Caco-2 (cell line): ENCODE data around the gene TSHB. TPM values are rescaled to one million over a fixed set of nuclear protein-coding genes. Genes with fewer than 3 reads are reported as not detected.

Experiments used
- BruUV-seq: library from RNA; stranded (reverse); fragments of 400-500 nt; replicated peaks from 2 replicates; lab custom pipeline; 2021; lab: Mats Ljungman, UMichigan
- CTCF ChIA-PET: fragments of 300-600 bp; sonication (Branson Sonifier 250); formaldehyde crosslinking; loops from one replicate; lab custom pipeline; 2022; ENCODE audit warnings: antibody characterized with exemption; lab: Charles Lee
- POLR2A ChIA-PET: fragments of 300-600 bp; sonication (Branson Sonifier 250); formaldehyde crosslinking; loops from one replicate; lab custom pipeline; 2022; ENCODE audit warnings: antibody characterized with exemption; lab: Charles Lee
- DNase-seq, 2 experiments: peaks; one replicate each; pipeline versions ENCODE4 v3.0.0 to v3.0.0-alpha.2; 2020 to 2022
- H3K27me3 ChIP-seq: replicated peaks from 2 replicates; pipeline ENCODE4 v1.6.0; 2011; ENCODE audit warnings: low read length; ENCODE audit not compliant: control insufficient read depth, insufficient read depth
- H3K36me3 ChIP-seq: 2 replicates; pipeline ENCODE4 v1.5.1; 2011; ENCODE audit warnings: low read length; ENCODE audit not compliant: control insufficient read depth, insufficient read depth
- H3K4me1 ChIP-seq: fragments of 250-450 bp; sonication (Bioruptor Pico); 2 replicates; pipeline ENCODE4 v1.5.1; 2020; ENCODE audit warnings: mild to moderate bottlenecking
- H3K4me3 ChIP-seq: 2 replicates; pipeline ENCODE4 v1.5.1; 2011; ENCODE audit warnings: low read depth, mild to moderate bottlenecking, control low read depth, low read length
- H3K9me3 ChIP-seq: fragments of 250-450 bp; sonication (Bioruptor Pico); 2 replicates; pipeline ENCODE4 v1.5.1; 2020; ENCODE audit warnings: mild to moderate bottlenecking, moderate library complexity
- H3K27ac Mint-ChIP-seq: one replicate; pipeline ENCODE4 v1.8.0; 2022; ENCODE audit warnings: mixed read lengths; ENCODE audit not compliant: unreplicated experiment
- H3K27me3 Mint-ChIP-seq: one replicate; pipeline ENCODE4 v1.8.0; 2022; ENCODE audit warnings: mixed read lengths; ENCODE audit not compliant: insufficient read depth, unreplicated experiment
- H3K36me3 Mint-ChIP-seq: one replicate; pipeline ENCODE4 v1.8.0; 2022; ENCODE audit warnings: mild to moderate bottlenecking, mixed read lengths; ENCODE audit not compliant: insufficient read depth, unreplicated experiment
- H3K4me1 Mint-ChIP-seq: one replicate; pipeline ENCODE4 v1.8.0; 2022; ENCODE audit warnings: low read depth, mixed read lengths; ENCODE audit not compliant: unreplicated experiment
- H3K4me3 Mint-ChIP-seq: one replicate; pipeline ENCODE4 v1.8.0; 2022; ENCODE audit warnings: mild to moderate bottlenecking, moderate library complexity, mixed read lengths; ENCODE audit not compliant: unreplicated experiment
- H3K9me3 Mint-ChIP-seq: one replicate; pipeline ENCODE4 v1.8.0; 2022; ENCODE audit warnings: mixed read lengths; ENCODE audit not compliant: unreplicated experiment
- intact Hi-C: fragments of 100-400 bp; cut with micrococcal nuclease; formaldehyde crosslinking; loops from one replicate; pipeline ENCODE4 v1.10.0; 2022; ENCODE audit not compliant: unreplicated experiment
- total RNA-seq: library from RNA; stranded (reverse); gene quantifications from 2 replicates; pipeline ENCODE4 v1.2.3, GENCODE V29; 2022
- TF ChIP-seq, protein P1 (sequence below), 2 experiments: fragments of 200-600 bp in 1 of 2; IDR thresholded peaks; 1 replicate in 1 of 2; 2 replicates in 1 of 2; pipeline versions ENCODE4 v1.5.1 to v1.8.0; 2011 to 2022; ENCODE audit warnings: antibody characterized with exemption in 1 of 2, control low read depth in 1 of 2, inconsistent platforms in 1 of 2, low read depth in 1 of 2, low read length in 1 of 2, mild to moderate bottlenecking in 1 of 2, moderate library complexity in 1 of 2; ENCODE audit not compliant: insufficient read depth in 1 of 2, severe bottlenecking in 1 of 2, unreplicated experiment in 1 of 2

The TSHB gene
- total RNA-seq, 1 experiment from 2014 or later: not detected

GRCh38 chr1:115069659-115070308, 40.2 kb downstream of the TSHB start:
- Histone ChIP-seq H3K9me3 (no peaks in the 10 kb centered on the region), H3K36me3 (no peaks in the 10 kb centered on the region), H3K4me3 (no peak overlapping the region), H3K4me1 (peaks cover 19% of the 10 kb centered on the region), H3K27me3 (no peaks in the 10 kb centered on the region)
- Mint-ChIP-seq H3K36me3 (no peaks in the 10 kb centered on the region), H3K4me1 (peaks cover 21% of the 10 kb centered on the region), H3K27ac (peak overlapping the region; percentile 96), H3K4me3 (peak overlapping the region; percentile 71), H3K27me3 (no peaks in the 10 kb centered on the region), H3K9me3 (no peaks in the 10 kb centered on the region)
- POLR2A ChIA-PET: no interaction called here
- intact Hi-C loops: loop anchor here (1.0 kb wide), 3 partner anchors 17 to 32 kb away; partner anchors contain the start of gene TSPAN2
- TF ChIP-seq, protein P1, sequence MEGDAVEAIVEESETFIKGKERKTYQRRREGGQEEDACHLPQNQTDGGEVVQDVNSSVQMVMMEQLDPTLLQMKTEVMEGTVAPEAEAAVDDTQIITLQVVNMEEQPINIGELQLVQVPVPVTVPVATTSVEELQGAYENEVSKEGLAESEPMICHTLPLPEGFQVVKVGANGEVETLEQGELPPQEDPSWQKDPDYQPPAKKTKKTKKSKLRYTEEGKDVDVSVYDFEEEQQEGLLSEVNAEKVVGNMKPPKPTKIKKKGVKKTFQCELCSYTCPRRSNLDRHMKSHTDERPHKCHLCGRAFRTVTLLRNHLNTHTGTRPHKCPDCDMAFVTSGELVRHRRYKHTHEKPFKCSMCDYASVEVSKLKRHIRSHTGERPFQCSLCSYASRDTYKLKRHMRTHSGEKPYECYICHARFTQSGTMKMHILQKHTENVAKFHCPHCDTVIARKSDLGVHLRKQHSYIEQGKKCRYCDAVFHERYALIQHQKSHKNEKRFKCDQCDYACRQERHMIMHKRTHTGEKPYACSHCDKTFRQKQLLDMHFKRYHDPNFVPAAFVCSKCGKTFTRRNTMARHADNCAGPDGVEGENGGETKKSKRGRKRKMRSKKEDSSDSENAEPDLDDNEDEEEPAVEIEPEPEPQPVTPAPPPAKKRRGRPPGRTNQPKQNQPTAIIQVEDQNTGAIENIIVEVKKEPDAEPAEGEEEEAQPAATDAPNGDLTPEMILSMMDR (IDR thresholded peaks at IDR 0.05; ENCODE audit: insufficient read depth in 1 of 2, low read depth in 1 of 2, low read length in 1 of 2, severe bottlenecking in 1 of 2, unreplicated experiment in 1 of 2): no peak
- CTCF ChIA-PET: no interaction called here
- BruUV-seq: no TSS peak
- peak; percentile 66 to 72 for DNase-seq

GRCh38 chr1:115071012-115071664, 41.5 kb downstream of the TSHB start:
- H3K27me3 ChIP-seq: no peaks in the 10 kb centered on the region
- POLR2A ChIA-PET: no interaction called here
- H3K4me1 ChIP-seq: peaks cover 19% of the 10 kb centered on the region
- peaks cover 25% of the 10 kb centered on the region for H3K4me1 Mint-ChIP-seq
- intact Hi-C loops: no loop called here
- H3K9me3 ChIP-seq: no peaks in the 10 kb centered on the region
- H3K27me3 Mint-ChIP-seq: no peaks in the 10 kb centered on the region
- peak overlapping the region; percentile 96 for H3K27ac Mint-ChIP-seq
- no peaks in the 10 kb centered on the region for H3K9me3 Mint-ChIP-seq
- H3K36me3 ChIP-seq: no peaks in the 10 kb centered on the region
- no peak for DNase-seq
- CTCF ChIA-PET: no interaction called here
- TF ChIP-seq, protein P1 (IDR thresholded peaks at IDR 0.05; ENCODE audit: insufficient read depth in 1 of 2, low read depth in 1 of 2, low read length in 1 of 2, severe bottlenecking in 1 of 2, unreplicated experiment in 1 of 2): no peak
- no TSS peak for BruUV-seq
- no peak overlapping the region for H3K4me3 ChIP-seq
- no peaks in the 10 kb centered on the region for H3K36me3 Mint-ChIP-seq
- H3K4me3 Mint-ChIP-seq: no peak overlapping the region

DNA sequence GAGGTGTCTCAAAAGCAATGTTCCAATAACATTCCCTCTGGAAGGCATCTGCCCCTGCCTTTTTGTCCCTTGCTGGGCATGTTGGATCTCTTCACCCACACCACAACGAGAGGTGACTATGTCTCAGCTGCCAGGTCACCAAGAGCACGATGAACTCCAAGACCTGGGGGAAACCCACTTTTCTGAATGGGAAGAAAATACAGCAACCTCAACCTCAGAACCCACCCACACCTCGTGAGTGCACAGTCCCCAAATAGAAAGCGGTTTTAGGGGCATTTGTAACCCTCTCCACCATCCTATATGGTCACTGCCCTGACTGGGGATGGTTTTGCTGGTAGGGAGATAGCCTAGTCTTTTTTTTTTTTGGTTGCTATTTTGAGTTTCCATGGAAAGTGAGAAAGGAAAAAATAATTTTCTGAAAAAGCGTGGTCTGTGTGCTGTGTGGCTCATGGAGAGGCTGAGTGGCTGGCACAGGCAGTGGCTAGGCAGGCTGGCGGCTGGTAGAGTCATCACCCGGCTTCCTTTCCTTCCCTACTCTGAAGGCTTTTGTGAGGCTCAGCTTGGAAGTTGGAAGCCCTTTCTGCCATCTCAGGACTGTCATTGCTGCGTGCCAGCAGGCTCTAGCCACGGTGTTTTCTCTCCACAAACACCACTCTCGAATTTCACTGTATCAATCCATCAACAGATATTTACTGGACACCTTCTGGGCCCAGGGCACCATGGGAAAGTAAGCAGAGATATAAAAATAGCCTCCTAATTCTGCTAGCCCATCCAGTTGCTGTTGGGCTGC, 43.9 kb downstream of the TSHB start:
- Histone ChIP-seq H3K4me3 (no peak overlapping the region), H3K27me3 (no peaks in the 10 kb centered on the region), H3K36me3 (no peaks in the 10 kb centered on the region), H3K4me1 (peaks cover 17% of the 10 kb centered on the region), H3K9me3 (no peaks in the 10 kb centered on the region)
- TF ChIP-seq, protein P1 (IDR thresholded peaks at IDR 0.05; ENCODE audit: insufficient read depth in 1 of 2, low read depth in 1 of 2, low read length in 1 of 2, severe bottlenecking in 1 of 2, unreplicated experiment in 1 of 2): no peak
- ChIA-PET CTCF (no interaction called here), POLR2A (no interaction called here)
- Mint-ChIP-seq H3K9me3 (no peaks in the 10 kb centered on the region), H3K27me3 (no peaks in the 10 kb centered on the region), H3K4me3 (no peak overlapping the region), H3K4me1 (peaks cover 27% of the 10 kb centered on the region), H3K27ac (no peak overlapping the region), H3K36me3 (no peaks in the 10 kb centered on the region)
- no TSS peak for BruUV-seq
- intact Hi-C loops: no loop called here
- no peak for DNase-seq
